ENCODE data around the gene ADCY3. TPM values are rescaled to one million over a fixed set of nuclear protein-coding genes. Genes with fewer than 3 reads are reported as not detected.

ADCY3 gene
- total and polyA plus RNA-seq, 2 of the 13 experiments (the other 11 are each of a cell fraction or from before 2014, with no cell fraction given): 0.11 to 0.61 TPM

- Histone ChIP-seq H3K4me3 (replicated peaks in 1 of 3; ENCODE audit: insufficient read depth in 1 of 3, low read depth in 2 of 3, low read length in 3 of 3) (no peak overlapping the region), H3K36me3 (replicated peaks in 1 of 2; ENCODE audit: control insufficient read depth in 1 of 2, insufficient read depth in 2 of 2, low read length in 2 of 2) (no peaks in the 10 kb centered on the region), H3K9me3 (ENCODE audit: low read length) (no peaks in the 10 kb centered on the region), H3K9ac (ENCODE audit: insufficient read depth, low read depth, low read length) (no peak overlapping the region), H2AFZ (ENCODE audit: low read length) (no peak overlapping the region), H3K27me3 (ENCODE audit: control insufficient read depth in 1 of 2, insufficient read depth in 2 of 2, low read length in 2 of 2) (peaks cover 0 to 20% of the 10 kb centered on the region in 2 experiments; a peak in 3 of 5 replicates), H4K20me1 (ENCODE audit: insufficient read depth, low read length) (no peaks in the 10 kb centered on the region), H3K27ac (ENCODE audit: extremely low read length, insufficient read depth, low read length) (no peak overlapping the region), H3K4me1 (ENCODE audit: insufficient read depth, low read length) (no peaks in the 10 kb centered on the region), H3K79me2 (ENCODE audit: insufficient read depth, low read length) (no peaks in the 10 kb centered on the region), H3K4me2 (ENCODE audit: low read depth, low read length) (no peak overlapping the region)
- CTCF ChIA-PET (ENCODE audit: low intra/inter-chr PET ratio, low total read pairs): no interaction called here
- WGBS (ENCODE audit: low lambda C conversion rate): 60% methylated on average over 11 of the region's 11 CpGs
- no peak for FAIRE-seq
- no TSS peak for BruUV-seq (replicated peaks)
- no peak for DNase-seq (ENCODE audit: low spot score)
- intact Hi-C loops (cut with micrococcal nuclease; ENCODE audit: unreplicated experiment) (no loop called here), in situ Hi-C loops (cut with HindIII; ENCODE audit: extremely low pct_ligation_motif_present, low pct_unique_long_range_greater_than_20kb) (no loop called here)
- no peak for ATAC-seq
- POLR2A ChIA-PET: no interaction called here
- TF ChIP-seq ZNF770 (CRISPR knock-in tag; IDR thresholded peaks at IDR 0.05) (no peak), NCOA2 (CRISPR knock-in tag; IDR thresholded peaks at IDR 0.05) (no peak), ZNF768 (CRISPR knock-in tag; IDR thresholded peaks at IDR 0.05) (no peak), SIN3A (IDR thresholded peaks at IDR 0.05; ENCODE audit: borderline replicate concordance, low read depth, low read length) (no peak), PAF1 (CRISPR knock-in tag; IDR thresholded peaks at IDR 0.05) (no peak), NR2F6 (IDR thresholded peaks at IDR 0.05) (no peak), NR2F6 (CRISPR knock-in tag; IDR thresholded peaks at IDR 0.05) (no peak), SOX6 (IDR thresholded peaks at IDR 0.05) (no peak), SOX6 (CRISPR knock-in tag; IDR thresholded peaks at IDR 0.05) (no peak), TFAP4 (IDR thresholded peaks at IDR 0.05; ENCODE audit: borderline replicate concordance, low read depth) (no peak), FOXC1 (CRISPR knock-in tag; IDR thresholded peaks at IDR 0.05; ENCODE audit: borderline replicate concordance) (no peak), MLLT10 (CRISPR knock-in tag; IDR thresholded peaks at IDR 0.05) (no peak), ZNF460 (CRISPR knock-in tag; IDR thresholded peaks at IDR 0.05; ENCODE audit: borderline replicate concordance) (no peak), FOXK1 (CRISPR knock-in tag; IDR thresholded peaks at IDR 0.05; ENCODE audit: borderline replicate concordance, low read depth) (no peak)
- TF ChIP-seq, protein P1, sequence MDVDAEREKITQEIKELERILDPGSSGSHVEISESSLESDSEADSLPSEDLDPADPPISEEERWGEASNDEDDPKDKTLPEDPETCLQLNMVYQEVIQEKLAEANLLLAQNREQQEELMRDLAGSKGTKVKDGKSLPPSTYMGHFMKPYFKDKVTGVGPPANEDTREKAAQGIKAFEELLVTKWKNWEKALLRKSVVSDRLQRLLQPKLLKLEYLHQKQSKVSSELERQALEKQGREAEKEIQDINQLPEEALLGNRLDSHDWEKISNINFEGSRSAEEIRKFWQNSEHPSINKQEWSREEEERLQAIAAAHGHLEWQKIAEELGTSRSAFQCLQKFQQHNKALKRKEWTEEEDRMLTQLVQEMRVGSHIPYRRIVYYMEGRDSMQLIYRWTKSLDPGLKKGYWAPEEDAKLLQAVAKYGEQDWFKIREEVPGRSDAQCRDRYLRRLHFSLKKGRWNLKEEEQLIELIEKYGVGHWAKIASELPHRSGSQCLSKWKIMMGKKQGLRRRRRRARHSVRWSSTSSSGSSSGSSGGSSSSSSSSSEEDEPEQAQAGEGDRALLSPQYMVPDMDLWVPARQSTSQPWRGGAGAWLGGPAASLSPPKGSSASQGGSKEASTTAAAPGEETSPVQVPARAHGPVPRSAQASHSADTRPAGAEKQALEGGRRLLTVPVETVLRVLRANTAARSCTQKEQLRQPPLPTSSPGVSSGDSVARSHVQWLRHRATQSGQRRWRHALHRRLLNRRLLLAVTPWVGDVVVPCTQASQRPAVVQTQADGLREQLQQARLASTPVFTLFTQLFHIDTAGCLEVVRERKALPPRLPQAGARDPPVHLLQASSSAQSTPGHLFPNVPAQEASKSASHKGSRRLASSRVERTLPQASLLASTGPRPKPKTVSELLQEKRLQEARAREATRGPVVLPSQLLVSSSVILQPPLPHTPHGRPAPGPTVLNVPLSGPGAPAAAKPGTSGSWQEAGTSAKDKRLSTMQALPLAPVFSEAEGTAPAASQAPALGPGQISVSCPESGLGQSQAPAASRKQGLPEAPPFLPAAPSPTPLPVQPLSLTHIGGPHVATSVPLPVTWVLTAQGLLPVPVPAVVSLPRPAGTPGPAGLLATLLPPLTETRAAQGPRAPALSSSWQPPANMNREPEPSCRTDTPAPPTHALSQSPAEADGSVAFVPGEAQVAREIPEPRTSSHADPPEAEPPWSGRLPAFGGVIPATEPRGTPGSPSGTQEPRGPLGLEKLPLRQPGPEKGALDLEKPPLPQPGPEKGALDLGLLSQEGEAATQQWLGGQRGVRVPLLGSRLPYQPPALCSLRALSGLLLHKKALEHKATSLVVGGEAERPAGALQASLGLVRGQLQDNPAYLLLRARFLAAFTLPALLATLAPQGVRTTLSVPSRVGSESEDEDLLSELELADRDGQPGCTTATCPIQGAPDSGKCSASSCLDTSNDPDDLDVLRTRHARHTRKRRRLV (CRISPR knock-in tag; IDR thresholded peaks at IDR 0.05): no peak
- TF ChIP-seq, protein P2, sequence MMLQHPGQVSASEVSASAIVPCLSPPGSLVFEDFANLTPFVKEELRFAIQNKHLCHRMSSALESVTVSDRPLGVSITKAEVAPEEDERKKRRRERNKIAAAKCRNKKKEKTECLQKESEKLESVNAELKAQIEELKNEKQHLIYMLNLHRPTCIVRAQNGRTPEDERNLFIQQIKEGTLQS (CRISPR knock-in tag; IDR thresholded peaks at IDR 0.05): no peak
- TF ChIP-seq, protein P3, sequence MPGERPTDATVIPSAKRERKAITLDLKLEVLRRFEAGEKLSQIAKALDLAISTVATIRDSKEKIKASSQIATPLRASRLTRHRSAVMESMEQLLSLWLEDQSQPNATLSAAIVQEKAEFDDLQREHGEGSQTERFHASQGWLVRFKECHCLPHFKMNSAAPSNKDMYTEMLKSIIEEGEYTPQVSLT (CRISPR knock-in tag; IDR thresholded peaks at IDR 0.05; ENCODE audit: borderline replicate concordance, low read depth): no peak
Measured at GRCh38 chr2:24885221-24886125, 34.6 kb downstream of the ADCY3 start.

Measured in HepG2 (cell line).